ENCODE data around the gene C22orf42. TPM values are rescaled to one million over a fixed set of nuclear protein-coding genes. Genes with fewer than 3 reads are reported as not detected.

C22orf42 gene
- total RNA-seq, 1 donor from 2014 or later = 13.2 TPM

GRCh38 chr22:32122899-32123298 is 36.2 kb downstream of the C22orf42 start:
- Mint-ChIP-seq H3K9me3 (ENCODE audit: low read depth) (no peaks in the 10 kb centered on the region), H3K4me3 (ENCODE audit: low read depth) (no peak overlapping the region), H3K27ac (no peak overlapping the region), H3K4me1 (ENCODE audit: low read depth) (no peaks in the 10 kb centered on the region), H3K27me3 (peaks cover 8% of the 10 kb centered on the region), H3K36me3 (ENCODE audit: insufficient read depth) (no peaks in the 10 kb centered on the region)
- no peak for DNase-seq (ENCODE audit: low spot score, unreplicated experiment)
- TF ChIP-seq CTCF (IDR thresholded peaks at IDR 0.05; ENCODE audit: unreplicated experiment) = no peak

DNA sequence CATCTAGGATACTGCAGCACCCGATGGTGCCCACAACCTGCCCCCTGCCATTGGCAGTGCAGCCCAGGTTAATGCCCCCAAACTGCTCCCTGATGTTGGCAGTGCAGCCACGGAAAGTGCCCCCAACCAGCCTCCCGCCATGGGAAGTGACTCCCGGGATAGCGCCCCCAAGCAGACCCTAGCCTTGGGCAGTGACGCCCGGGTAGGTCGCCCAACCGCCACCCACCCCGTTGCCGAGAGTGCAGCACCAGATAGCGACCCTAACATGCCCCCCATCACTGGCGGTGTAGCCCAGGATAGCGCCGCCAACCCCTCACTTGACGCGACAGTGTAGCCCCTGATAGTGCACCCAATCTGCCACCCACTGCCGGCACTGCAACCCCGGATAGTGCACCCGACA is 38.5 kb downstream of the C22orf42 start:
- peaks cover 12% of the 10 kb centered on the region for H3K27me3 Mint-ChIP-seq
- no peak for TF ChIP-seq CTCF (IDR thresholded peaks at IDR 0.05; ENCODE audit: unreplicated experiment)
- H3K36me3 Mint-ChIP-seq (ENCODE audit: insufficient read depth) = no peaks in the 10 kb centered on the region
- H3K4me3 Mint-ChIP-seq (ENCODE audit: low read depth) = no peak overlapping the region
- H3K27ac Mint-ChIP-seq = no peak overlapping the region
- no peaks in the 10 kb centered on the region for H3K4me1 Mint-ChIP-seq (ENCODE audit: low read depth)
- DNase-seq (ENCODE audit: low spot score, unreplicated experiment) = no peak
- H3K9me3 Mint-ChIP-seq (ENCODE audit: low read depth) = no peaks in the 10 kb centered on the region

DNA sequence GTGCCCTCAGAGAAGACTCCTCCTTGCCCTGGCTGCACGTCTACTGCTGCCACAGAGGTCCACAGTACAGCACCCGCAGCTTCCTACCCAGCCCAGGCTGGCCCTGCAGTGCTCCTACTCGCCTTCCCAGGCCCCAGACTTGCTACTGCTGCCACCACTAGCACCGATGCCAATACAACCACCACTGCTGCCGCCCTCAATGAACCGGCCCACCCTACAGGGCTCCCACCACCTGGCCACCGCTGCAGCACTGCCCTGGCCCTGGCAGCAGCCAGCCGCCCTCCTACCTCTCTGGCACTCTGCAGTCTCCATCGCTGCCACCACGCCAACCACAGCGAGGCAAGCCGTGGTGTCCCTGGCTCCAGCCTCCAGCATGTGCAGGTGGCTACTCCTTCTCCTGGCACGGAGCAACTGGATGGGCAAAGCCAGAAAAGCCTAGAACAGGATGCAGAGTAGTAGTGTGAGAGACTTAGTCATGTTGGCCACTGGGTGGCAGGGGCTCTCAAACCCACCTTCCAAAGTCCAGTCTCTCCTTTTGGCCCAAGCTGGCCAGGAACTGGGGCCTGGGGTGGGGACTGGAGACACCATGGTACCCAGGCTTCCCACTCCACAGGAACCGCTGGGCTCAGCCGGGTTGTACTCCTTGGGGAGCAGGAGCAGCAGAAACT is 39.4 kb downstream of the C22orf42 start:
- no peak for TF ChIP-seq CTCF (IDR thresholded peaks at IDR 0.05; ENCODE audit: unreplicated experiment)
- Mint-ChIP-seq H3K27ac (no peak overlapping the region), H3K9me3 (ENCODE audit: low read depth) (no peaks in the 10 kb centered on the region), H3K4me1 (ENCODE audit: low read depth) (no peaks in the 10 kb centered on the region), H3K36me3 (ENCODE audit: insufficient read depth) (no peaks in the 10 kb centered on the region), H3K27me3 (peaks cover 12% of the 10 kb centered on the region), H3K4me3 (ENCODE audit: low read depth) (no peak overlapping the region)
- no peak for DNase-seq (ENCODE audit: low spot score, unreplicated experiment)

- no peaks in the 10 kb centered on the region for H3K9me3 Mint-ChIP-seq (ENCODE audit: low read depth)
- H3K4me3 Mint-ChIP-seq (ENCODE audit: low read depth) = no peak overlapping the region
- H3K27me3 Mint-ChIP-seq = peaks cover 8% of the 10 kb centered on the region
- no peak for TF ChIP-seq CTCF (IDR thresholded peaks at IDR 0.05; ENCODE audit: unreplicated experiment)
- DNase-seq (ENCODE audit: low spot score, unreplicated experiment) = no peak
- no peak overlapping the region for H3K27ac Mint-ChIP-seq
- no peaks in the 10 kb centered on the region for H3K4me1 Mint-ChIP-seq (ENCODE audit: low read depth)
- H3K36me3 Mint-ChIP-seq (ENCODE audit: insufficient read depth) = no peaks in the 10 kb centered on the region
Measured at GRCh38 chr22:32112380-32112779, 46.7 kb downstream of the C22orf42 start.

DNA sequence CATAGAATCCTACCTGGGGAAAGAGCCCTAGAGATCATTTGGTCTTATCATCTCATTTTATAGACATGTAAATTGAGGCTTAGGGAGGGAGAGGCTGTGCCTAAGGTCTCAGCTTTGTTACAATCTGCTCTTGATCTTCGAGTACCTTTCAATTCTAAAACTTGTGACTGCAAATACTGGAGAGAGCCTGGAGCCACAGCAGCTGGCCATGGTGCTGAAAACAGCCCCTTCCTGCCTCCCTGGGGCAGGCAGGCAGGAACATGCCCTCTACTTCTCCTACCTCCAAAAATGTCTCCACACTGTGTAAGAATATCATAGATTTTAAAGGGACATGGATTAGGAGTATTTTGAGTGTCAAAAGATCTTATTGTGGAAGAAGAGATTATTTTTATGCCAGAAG is 52.2 kb downstream of the C22orf42 start:
- DNase-seq (ENCODE audit: low spot score, unreplicated experiment) = peak; percentile 37
- no peaks in the 10 kb centered on the region for H3K4me1 Mint-ChIP-seq (ENCODE audit: low read depth)
- H3K9me3 Mint-ChIP-seq (ENCODE audit: low read depth) = no peaks in the 10 kb centered on the region
- H3K27me3 Mint-ChIP-seq = peaks cover 14% of the 10 kb centered on the region
- H3K27ac Mint-ChIP-seq = no peak overlapping the region
- H3K4me3 Mint-ChIP-seq (ENCODE audit: low read depth) = no peak overlapping the region
- no peak for TF ChIP-seq CTCF (IDR thresholded peaks at IDR 0.05; ENCODE audit: unreplicated experiment)
- H3K36me3 Mint-ChIP-seq (ENCODE audit: insufficient read depth) = no peaks in the 10 kb centered on the region

Measured in progenitor cell of endocrine pancreas (in vitro differentiated cells).